ENCODE measurements around the gene RIPOR3.

The RIPOR3 gene

DNA sequence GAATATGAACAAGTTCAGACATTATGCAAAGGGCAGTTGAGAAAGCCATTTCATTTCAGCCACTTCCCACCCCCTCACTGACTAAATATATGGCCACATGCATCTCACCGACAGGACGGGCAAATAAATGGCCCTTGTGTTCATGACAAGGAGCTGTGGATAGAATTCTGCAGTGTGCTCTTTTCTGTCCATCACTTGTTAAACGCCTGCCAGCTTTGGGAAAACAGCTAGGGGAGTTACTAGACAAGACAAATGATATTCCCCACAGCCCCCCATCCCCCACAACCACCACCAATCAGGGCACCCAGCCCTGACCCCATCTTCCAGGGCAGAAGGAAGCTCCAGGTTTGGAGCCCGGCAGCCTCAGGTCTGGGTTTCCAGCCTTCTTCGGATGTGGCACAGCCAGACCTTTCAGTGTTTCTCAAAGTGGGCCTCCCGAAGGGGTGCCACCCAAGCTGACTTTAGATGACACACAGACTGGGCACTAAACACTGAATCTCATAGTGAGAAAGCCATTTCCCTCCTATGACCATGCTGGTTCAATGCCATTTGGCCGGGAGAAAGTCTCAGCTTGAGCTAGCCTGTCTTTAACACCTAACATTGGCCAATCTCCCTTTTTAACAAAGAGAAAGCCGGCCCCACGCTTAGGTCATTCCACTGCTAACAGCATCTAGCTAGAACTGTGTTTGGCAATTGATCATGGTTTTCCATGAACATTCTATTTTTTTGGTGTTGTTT, 4.0 kb upstream of the RIPOR3 start:
- ATAC-seq (ENCODE audit: low read depth) (peak; percentile 17; the same call in 2 of the 3 replicates), DNase-seq (ENCODE audit: low spot score) (no peak)
- Histone ChIP-seq H3K4me1 (ENCODE audit: insufficient read depth, poor library complexity, severe bottlenecking) (no peaks in the 10 kb centered on the region), H3K27me3 (ENCODE audit: insufficient read depth, poor library complexity, severe bottlenecking) (no peaks in the 10 kb centered on the region), H3K27ac (ENCODE audit: poor library complexity, severe bottlenecking) (no peak overlapping the region), H3K36me3 (ENCODE audit: low read depth) (no peaks in the 10 kb centered on the region), H3K9me3 (ENCODE audit: severe bottlenecking) (no peaks in the 10 kb centered on the region), H3K4me3 (ENCODE audit: severe bottlenecking) (no peak overlapping the region)
- TF ChIP-seq, protein P1, sequence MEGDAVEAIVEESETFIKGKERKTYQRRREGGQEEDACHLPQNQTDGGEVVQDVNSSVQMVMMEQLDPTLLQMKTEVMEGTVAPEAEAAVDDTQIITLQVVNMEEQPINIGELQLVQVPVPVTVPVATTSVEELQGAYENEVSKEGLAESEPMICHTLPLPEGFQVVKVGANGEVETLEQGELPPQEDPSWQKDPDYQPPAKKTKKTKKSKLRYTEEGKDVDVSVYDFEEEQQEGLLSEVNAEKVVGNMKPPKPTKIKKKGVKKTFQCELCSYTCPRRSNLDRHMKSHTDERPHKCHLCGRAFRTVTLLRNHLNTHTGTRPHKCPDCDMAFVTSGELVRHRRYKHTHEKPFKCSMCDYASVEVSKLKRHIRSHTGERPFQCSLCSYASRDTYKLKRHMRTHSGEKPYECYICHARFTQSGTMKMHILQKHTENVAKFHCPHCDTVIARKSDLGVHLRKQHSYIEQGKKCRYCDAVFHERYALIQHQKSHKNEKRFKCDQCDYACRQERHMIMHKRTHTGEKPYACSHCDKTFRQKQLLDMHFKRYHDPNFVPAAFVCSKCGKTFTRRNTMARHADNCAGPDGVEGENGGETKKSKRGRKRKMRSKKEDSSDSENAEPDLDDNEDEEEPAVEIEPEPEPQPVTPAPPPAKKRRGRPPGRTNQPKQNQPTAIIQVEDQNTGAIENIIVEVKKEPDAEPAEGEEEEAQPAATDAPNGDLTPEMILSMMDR (IDR thresholded peaks at IDR 0.05; ENCODE audit: poor library complexity, severe bottlenecking) = no peak

- DNase-seq (ENCODE audit: low spot score) = no peak
- Histone ChIP-seq H3K9me3 (ENCODE audit: severe bottlenecking) (no peaks in the 10 kb centered on the region), H3K36me3 (ENCODE audit: low read depth) (no peaks in the 10 kb centered on the region), H3K27me3 (ENCODE audit: insufficient read depth, poor library complexity, severe bottlenecking) (no peaks in the 10 kb centered on the region), H3K27ac (ENCODE audit: poor library complexity, severe bottlenecking) (no peak overlapping the region), H3K4me1 (ENCODE audit: insufficient read depth, poor library complexity, severe bottlenecking) (no peaks in the 10 kb centered on the region), H3K4me3 (ENCODE audit: severe bottlenecking) (no peak overlapping the region)
- peak; percentile 53 for ATAC-seq (ENCODE audit: low read depth)
- TF ChIP-seq, protein P1 (IDR thresholded peaks at IDR 0.05; ENCODE audit: poor library complexity, severe bottlenecking) = no peak
Observed at GRCh38 chr20:50694379-50695134, 3.2 kb upstream of the RIPOR3 start.

- H3K4me1 ChIP-seq (ENCODE audit: insufficient read depth, poor library complexity, severe bottlenecking) = no peaks in the 10 kb centered on the region
- H3K36me3 ChIP-seq (ENCODE audit: low read depth) = no peaks in the 10 kb centered on the region
- no peaks in the 10 kb centered on the region for H3K9me3 ChIP-seq (ENCODE audit: severe bottlenecking)
- TF ChIP-seq, protein P1 (IDR thresholded peaks at IDR 0.05; ENCODE audit: poor library complexity, severe bottlenecking) = no peak
- no peaks in the 10 kb centered on the region for H3K27me3 ChIP-seq (ENCODE audit: insufficient read depth, poor library complexity, severe bottlenecking)
- no peak overlapping the region for H3K27ac ChIP-seq (ENCODE audit: poor library complexity, severe bottlenecking)
- ATAC-seq (ENCODE audit: low read depth) = no peak
- no peak overlapping the region for H3K4me3 ChIP-seq (ENCODE audit: severe bottlenecking)
- DNase-seq (ENCODE audit: low spot score) = no peak
Observed at GRCh38 chr20:50693001-50693400, 1.7 kb upstream of the RIPOR3 start.

DNA sequence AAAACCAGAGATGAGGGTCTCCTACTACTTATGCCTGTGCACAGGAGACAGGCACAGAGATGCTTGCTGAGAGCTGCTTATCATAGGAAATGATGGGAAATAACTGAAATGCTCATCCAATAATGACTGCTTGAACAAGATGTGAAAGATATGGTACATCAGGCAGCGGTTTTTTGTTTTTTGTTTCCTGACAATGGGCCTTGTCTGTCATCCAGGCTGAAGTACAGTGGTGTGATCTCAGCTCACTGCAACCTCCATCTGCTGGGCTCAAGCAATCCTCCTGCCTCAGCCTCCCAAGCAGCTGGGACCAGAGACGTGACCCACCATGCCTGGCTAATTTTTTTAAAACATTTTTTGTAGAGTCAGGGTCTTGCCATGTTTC, 1.2 kb upstream of the RIPOR3 start:
- Histone ChIP-seq H3K36me3 (ENCODE audit: low read depth) (no peaks in the 10 kb centered on the region), H3K9me3 (ENCODE audit: severe bottlenecking) (no peaks in the 10 kb centered on the region), H3K4me3 (ENCODE audit: severe bottlenecking) (no peak overlapping the region), H3K27me3 (ENCODE audit: insufficient read depth, poor library complexity, severe bottlenecking) (no peaks in the 10 kb centered on the region), H3K27ac (ENCODE audit: poor library complexity, severe bottlenecking) (no peak overlapping the region), H3K4me1 (ENCODE audit: insufficient read depth, poor library complexity, severe bottlenecking) (no peaks in the 10 kb centered on the region)
- no peak for ATAC-seq (ENCODE audit: low read depth)
- no peak for DNase-seq (ENCODE audit: low spot score)
- TF ChIP-seq, protein P1 (IDR thresholded peaks at IDR 0.05; ENCODE audit: poor library complexity, severe bottlenecking) = no peak
